Measurements from ENCODE around the gene FILIP1L. TPM values are rescaled to one million over a fixed set of nuclear protein-coding genes. Genes with fewer than 3 reads are reported as not detected.

The FILIP1L gene
- total and polyA plus RNA-seq, 12 donors: 5.3 to 33.2 (median 17.4) TPM

DNA sequence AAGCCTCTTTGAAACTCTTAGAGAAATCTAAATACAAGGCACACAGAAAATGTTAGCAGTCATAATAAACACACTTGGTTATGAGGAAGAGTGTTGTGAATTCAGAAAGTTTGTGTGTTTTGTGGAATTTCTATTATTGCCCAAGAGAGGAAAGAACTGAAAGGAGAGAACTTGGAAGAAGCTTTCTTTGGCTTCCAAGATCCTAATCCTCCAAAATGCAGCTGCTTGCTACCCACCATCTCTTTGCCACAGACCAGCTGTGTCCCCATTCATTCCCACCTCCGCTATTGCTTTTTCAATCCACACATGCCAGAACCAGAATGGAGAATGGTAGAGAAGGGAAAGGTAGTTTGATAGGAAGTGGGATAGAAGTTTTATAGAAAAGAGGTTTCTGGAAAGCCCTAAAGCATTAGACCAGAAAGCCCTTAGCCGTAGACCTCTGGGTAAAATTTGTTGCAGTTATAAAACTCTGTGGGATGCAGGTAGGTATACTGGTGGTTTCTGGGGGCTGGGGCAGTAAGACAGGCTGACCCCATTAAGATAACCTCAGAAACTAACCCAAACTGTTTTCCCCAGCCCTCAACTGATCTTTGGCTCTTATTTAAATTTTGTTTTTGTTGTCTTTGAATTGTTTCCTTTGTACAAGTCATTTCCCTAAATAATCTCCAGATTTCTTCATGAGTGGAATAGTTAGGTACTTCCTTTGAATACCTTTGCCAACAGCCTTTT lies 108.5 kb downstream of the FILIP1L start:
- Histone ChIP-seq H3K4me1 (replicated peaks in 1 of 2) (peaks cover 5 to 13% of the 10 kb centered on the region in 2 donors), H3K4me3 (no peak overlapping the region), H3K36me3 (replicated peaks in 1 of 2) (no peaks in the 10 kb centered on the region), H3K27ac (peak overlapping the region in 1 of 5 donors; percentile 3), H3K9me3 (replicated peaks in 1 of 3) (no peaks in the 10 kb centered on the region), H3K27me3 (no peaks in the 10 kb centered on the region)
- WGBS, 4 donors: 75 to 100% (median 97%) methylated on average over 2 of the region's 2 CpGs
- intact Hi-C loops (cut with DNase I): no loop called here
- no peak for TF ChIP-seq POLR2A (IDR thresholded peaks at IDR 0.05)
- TF ChIP-seq, protein P1, sequence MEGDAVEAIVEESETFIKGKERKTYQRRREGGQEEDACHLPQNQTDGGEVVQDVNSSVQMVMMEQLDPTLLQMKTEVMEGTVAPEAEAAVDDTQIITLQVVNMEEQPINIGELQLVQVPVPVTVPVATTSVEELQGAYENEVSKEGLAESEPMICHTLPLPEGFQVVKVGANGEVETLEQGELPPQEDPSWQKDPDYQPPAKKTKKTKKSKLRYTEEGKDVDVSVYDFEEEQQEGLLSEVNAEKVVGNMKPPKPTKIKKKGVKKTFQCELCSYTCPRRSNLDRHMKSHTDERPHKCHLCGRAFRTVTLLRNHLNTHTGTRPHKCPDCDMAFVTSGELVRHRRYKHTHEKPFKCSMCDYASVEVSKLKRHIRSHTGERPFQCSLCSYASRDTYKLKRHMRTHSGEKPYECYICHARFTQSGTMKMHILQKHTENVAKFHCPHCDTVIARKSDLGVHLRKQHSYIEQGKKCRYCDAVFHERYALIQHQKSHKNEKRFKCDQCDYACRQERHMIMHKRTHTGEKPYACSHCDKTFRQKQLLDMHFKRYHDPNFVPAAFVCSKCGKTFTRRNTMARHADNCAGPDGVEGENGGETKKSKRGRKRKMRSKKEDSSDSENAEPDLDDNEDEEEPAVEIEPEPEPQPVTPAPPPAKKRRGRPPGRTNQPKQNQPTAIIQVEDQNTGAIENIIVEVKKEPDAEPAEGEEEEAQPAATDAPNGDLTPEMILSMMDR (IDR thresholded peaks at IDR 0.05): no peak
- no peak for DNase-seq

DNA sequence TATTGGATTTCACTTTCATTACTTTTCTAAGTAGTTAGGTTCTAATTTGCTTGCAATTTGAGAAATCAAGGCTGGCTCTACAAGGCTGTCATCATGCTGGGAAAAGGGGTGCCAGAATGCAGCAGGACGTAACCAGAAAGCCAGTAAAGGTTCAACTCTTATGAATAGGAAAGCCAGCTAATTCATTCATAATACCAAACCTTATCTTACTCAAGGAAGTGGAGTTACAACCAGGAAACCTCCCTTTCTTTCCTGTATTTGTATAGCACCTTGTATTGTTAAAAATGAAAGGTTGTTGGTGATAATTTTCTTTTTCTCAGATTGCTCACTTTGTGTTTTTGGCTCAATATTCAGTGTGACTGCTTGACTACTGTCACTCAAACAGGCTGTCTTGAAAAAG lies 109.4 kb downstream of the FILIP1L start:
- H3K4me1 ChIP-seq (replicated peaks in 1 of 2): peaks cover 5 to 13% of the 10 kb centered on the region in 2 donors
- no peak overlapping the region for H3K27ac ChIP-seq
- H3K9me3 ChIP-seq (replicated peaks in 1 of 3): no peaks in the 10 kb centered on the region
- no peak for DNase-seq
- no peak for TF ChIP-seq POLR2A (IDR thresholded peaks at IDR 0.05)
- TF ChIP-seq, protein P1 (IDR thresholded peaks at IDR 0.05): no peak
- no peaks in the 10 kb centered on the region for H3K36me3 ChIP-seq (replicated peaks in 1 of 2)
- no peaks in the 10 kb centered on the region for H3K27me3 ChIP-seq
- no peak overlapping the region for H3K4me3 ChIP-seq
- 79 to 93% (median 83%) methylated on average over 1 of the region's 1 CpG for WGBS, 4 donors
- intact Hi-C loops (cut with DNase I): no loop called here

DNA sequence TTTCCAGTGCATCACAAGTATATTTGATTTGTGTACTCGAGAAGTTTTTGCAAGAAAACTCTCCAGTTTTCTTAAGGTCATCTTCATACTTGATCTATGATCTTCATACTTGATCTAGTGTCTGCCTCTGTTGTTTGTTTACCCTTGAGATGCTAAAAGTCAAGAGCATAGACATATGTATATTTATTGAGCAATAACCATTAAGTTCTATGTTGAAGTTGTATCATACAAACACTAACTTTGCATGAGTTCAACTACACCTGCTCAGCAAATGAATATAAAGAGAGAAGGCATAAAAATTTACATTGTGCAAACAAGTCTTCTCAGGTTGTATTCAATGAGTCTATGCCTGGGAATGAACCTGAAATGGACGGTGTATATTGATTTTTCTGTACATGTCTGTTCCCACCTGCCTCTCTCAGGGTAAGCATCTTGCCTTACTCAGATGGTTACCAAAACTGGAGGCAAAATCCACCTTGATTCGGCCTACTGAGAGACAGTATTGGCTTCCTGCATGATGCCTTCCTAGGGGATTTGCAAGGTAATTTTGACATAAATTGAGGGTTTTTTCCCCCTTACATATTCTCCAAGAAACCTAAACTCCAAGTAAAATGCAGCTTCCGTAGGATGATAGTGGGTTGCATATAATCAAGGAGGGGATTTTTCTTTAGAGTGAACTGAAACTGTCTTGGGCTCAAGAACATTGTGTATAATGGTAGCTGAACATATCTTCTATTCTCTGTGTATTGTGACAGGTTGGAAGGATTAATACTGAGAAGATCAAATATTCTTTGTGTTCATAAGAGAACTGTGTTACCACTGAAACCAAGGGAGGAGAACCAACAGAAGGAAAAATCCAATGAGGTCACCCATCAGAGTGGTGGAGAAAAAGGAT lies 110.4 kb downstream of the FILIP1L start:
- no peak overlapping the region for H3K4me3 ChIP-seq
- H3K27me3 ChIP-seq: no peaks in the 10 kb centered on the region
- peaks cover 5 to 13% of the 10 kb centered on the region in 2 donors for H3K4me1 ChIP-seq (replicated peaks in 1 of 2)
- WGBS, 4 donors: 92 to 98% (median 95%) methylated on average over 4 of the region's 4 CpGs
- intact Hi-C loops (cut with DNase I): no loop called here
- no peaks in the 10 kb centered on the region for H3K9me3 ChIP-seq (replicated peaks in 1 of 3)
- no peaks in the 10 kb centered on the region for H3K36me3 ChIP-seq (replicated peaks in 1 of 2)
- no peak overlapping the region for H3K27ac ChIP-seq
- TF ChIP-seq POLR2A (IDR thresholded peaks at IDR 0.05): no peak
- TF ChIP-seq, protein P1 (IDR thresholded peaks at IDR 0.05): no peak
- DNase-seq: no peak

DNA sequence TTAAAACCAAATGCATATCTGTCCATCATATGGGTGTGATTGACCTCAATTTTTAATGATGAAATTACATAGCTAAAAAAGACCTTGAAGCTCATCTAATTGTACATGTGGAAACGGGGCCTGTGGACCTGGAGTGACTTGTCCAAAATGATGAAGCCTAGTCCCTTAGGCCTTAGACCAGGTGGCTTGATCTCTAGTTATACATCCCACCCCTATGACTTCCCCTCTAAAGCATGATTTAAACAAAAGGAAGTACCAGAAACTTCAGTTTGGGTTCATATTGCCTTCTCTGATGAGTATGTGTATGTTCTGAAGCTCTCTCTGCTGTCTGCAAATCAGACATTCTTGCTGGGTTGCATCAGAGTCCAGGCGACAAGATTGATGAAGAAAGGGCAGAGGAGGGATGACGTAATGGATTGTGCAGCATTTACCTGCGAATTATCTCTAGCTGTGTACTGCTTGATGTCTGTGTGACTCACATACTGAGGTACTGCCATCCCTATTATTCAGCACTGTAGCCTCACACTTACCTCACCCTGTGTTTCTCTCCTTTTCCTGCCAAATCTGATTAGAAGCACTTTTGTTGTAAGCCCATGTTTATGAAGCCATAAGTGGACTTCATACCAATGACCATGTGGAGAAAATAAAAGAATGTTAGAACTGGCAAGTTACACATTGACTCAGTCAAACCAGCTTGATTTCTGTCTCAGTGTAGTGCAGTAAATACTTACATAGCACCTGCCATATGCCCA lies 111.5 kb downstream of the FILIP1L start:
- 44 to 63% (median 54%) methylated on average over 4 of the region's 4 CpGs for WGBS, 4 donors
- Histone ChIP-seq H3K27ac (peak overlapping the region in 2 of 5 donors; percentile 10 to 38), H3K36me3 (replicated peaks in 1 of 2) (no peaks in the 10 kb centered on the region), H3K4me1 (replicated peaks in 1 of 2) (peaks cover 5 to 13% of the 10 kb centered on the region in 2 donors), H3K27me3 (no peaks in the 10 kb centered on the region), H3K4me3 (no peak overlapping the region), H3K9me3 (replicated peaks in 1 of 3) (no peaks in the 10 kb centered on the region)
- intact Hi-C loops (cut with DNase I): no loop called here
- peak; percentile 24 to 75 (median 51) for DNase-seq
- TF ChIP-seq, protein P1 (IDR thresholded peaks at IDR 0.05): no peak
- no peak for TF ChIP-seq POLR2A (IDR thresholded peaks at IDR 0.05)

Data from adrenal gland (tissue), 12 donors.